ENCODE measurements around the gene RSBN1.
A peak's percentile ranks its signal among the peaks of the same experiment; 100 is the strongest.

RSBN1 gene

DNA sequence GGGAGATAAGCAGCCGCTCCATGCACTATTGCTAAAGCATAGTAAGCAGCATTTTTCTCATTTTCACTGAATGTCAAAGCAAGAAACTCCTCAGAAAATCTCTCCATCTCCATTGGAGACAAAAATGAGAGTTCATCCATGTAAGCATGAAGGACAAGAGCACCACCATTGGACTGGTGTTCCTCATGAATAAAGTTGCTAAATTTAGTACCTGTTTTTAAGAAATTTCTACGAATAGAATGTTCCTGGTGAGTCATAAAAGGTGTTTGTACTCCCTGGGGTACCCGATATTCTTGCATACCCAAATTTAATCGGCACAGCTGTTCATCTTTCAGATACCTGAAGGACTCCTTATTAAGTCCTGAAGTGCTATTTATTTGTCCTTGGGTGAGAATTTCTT, 14.8 kb downstream of the RSBN1 start:
- H3K27ac ChIP-seq = no peak overlapping the region
- ChIA-PET POLR2A (ENCODE audit: low non-redundant PET) (no interaction called here), CTCF (interaction anchor here (0.5 to 0.7 kb wide), 2 partner anchors 9 to 24 kb away, joined by 3 to 4 read pairs; no protein-coding TSS in a partner anchor)
- TF ChIP-seq CTCF (conservative IDR thresholded peaks at IDR 0.05; ENCODE audit: low read depth) = no peak
- DNase-seq (ENCODE audit: low spot score) = no peak

DNA sequence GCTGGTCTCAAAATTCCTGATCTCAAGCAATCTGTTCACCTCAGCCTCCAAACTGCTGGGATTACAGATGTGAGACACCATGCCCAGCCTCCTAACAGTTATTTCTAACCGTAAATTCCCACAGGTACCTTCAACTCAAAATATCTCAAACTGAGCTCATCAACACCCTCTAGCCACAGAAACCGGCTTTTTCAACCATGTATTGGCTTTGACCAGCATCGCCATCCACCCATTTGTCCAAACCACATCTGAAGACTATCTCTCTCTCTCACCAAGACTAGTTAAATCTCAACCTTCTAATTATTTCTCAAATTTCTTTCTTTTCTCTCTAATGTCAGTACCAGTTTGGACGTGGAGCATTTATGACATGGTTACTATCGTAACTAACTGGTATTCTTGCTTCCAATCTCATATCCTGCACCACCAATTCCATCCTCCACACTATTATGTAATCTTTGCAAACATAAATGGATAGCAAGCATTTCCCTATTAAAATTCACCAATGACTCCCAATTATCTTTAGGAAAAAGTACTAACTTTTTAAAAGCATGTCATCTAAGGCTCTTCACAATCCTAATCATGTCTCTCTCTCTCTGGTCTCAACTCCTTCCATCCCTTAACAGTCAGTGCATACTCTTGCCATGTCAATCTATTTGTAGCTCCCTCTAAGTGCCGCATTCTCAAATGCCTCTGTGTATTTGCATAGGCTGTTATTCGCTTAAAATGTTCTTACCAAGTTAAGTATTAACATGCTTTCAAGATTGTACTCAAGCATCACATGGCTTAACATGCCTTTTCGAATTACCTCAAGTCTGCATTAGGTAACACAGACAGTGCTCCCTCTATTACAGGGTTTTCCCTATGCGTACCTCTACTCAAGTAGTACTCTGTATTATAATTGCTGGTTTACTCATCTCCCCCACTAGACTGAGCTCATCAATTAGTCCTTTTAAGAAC, 18.1 kb downstream of the RSBN1 start:
- ChIA-PET POLR2A (ENCODE audit: low non-redundant PET) (no interaction called here), CTCF (interaction anchor here (0.6 kb wide), 1 partner anchor 30 kb away, joined by 3 read pairs; no protein-coding TSS in a partner anchor)
- no peak overlapping the region for H3K27ac ChIP-seq
- DNase-seq (ENCODE audit: low spot score) = no peak
- TF ChIP-seq CTCF (conservative IDR thresholded peaks at IDR 0.05; ENCODE audit: low read depth) = no peak

GRCh38 chr1:113792986-113793385, 19.3 kb downstream of the RSBN1 start:
- no peak for TF ChIP-seq CTCF (conservative IDR thresholded peaks at IDR 0.05; ENCODE audit: low read depth)
- ChIA-PET POLR2A (ENCODE audit: low non-redundant PET) (no interaction called here), CTCF (interaction anchor here (1.6 kb wide), 1 partner anchor 33 kb away, joined by 5 read pairs; the partner anchor contains the start of gene PHTF1)
- DNase-seq (ENCODE audit: low spot score) = peak; percentile 8
- H3K27ac ChIP-seq = no peak overlapping the region

DNA sequence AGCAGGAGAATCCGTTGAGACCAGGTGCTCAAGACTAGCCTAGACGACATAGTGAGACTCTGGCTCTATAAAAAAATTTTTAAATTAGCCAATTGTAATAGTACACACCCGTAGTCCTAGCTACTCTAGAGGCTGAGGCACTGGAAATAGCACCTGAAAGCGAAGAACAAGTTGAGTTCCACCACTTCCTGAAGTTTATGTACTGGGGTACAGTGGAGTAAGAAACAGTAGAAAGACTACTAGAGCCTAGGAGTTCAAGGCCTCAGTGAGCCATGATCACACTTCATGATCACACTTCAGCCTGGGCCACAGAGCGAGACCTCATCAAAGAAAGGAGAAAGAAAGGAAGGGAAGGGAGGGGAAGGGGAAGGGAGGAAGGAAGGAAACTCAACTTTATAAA, 19.8 kb downstream of the RSBN1 start:
- TF ChIP-seq CTCF (conservative IDR thresholded peaks at IDR 0.05; ENCODE audit: low read depth) = no peak
- CTCF ChIA-PET = interaction anchor here (0.6 to 1.6 kb wide), 2 partner anchors 25 to 33 kb away, joined by 3 to 5 read pairs; partner anchors contain the start of gene PHTF1
- no peak for DNase-seq (ENCODE audit: low spot score)
- POLR2A ChIA-PET (ENCODE audit: low non-redundant PET) = no interaction called here
- H3K27ac ChIP-seq = no peak overlapping the region

DNA sequence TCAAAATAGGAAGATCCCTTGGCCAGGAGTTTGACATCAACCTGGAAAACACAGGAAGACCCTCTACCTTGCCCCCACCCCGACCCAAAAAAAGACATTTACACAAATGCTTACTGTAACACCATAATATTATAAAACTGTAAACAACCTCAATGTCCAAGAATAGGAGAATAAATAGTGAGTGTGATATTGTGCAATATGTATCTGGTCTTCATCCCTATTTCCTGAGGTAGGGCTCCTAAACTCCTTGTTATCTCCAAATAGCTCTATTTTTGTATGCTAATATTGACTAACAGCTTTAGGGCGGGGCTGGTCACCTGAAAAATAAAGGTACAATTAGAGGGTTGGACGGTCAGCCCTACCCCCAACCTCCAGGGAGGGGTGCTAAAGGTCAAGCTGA, 23.5 kb downstream of the RSBN1 start:
- no peak for DNase-seq (ENCODE audit: low spot score)
- ChIA-PET POLR2A (ENCODE audit: low non-redundant PET) (no interaction called here), CTCF (interaction anchor here (0.6 kb wide), 1 partner anchor 827 kb away, joined by 5 read pairs; no protein-coding TSS in a partner anchor)
- no peak for TF ChIP-seq CTCF (conservative IDR thresholded peaks at IDR 0.05; ENCODE audit: low read depth)
- no peak overlapping the region for H3K27ac ChIP-seq

GRCh38 chr1:113787663-113788062, 24.6 kb downstream of the RSBN1 start:
- H3K27ac ChIP-seq = no peak overlapping the region
- ChIA-PET POLR2A (ENCODE audit: low non-redundant PET) (no interaction called here), CTCF (interaction anchor here (0.6 to 0.7 kb wide), 2 partner anchors 47 to 94 kb away, joined by 3 to 4 read pairs; no protein-coding TSS in a partner anchor)
- DNase-seq (ENCODE audit: low spot score) = no peak
- no peak for TF ChIP-seq CTCF (conservative IDR thresholded peaks at IDR 0.05; ENCODE audit: low read depth)

All from RWPE1 (cell line).